GM19395 (cell line): ENCODE measurements around the gene LUC7L.
"Not testable (repeated sequence)": the region's sequence is repeated elsewhere in the genome, so short reads cannot be mapped to it uniquely, and the experiment has no call there.

Source experiments
- ATAC-seq: cut with Tn5 transposase; IDR thresholded peaks from one replicate; pipeline ENCODE4 v1.9.1; 2021; ENCODE audit warnings: mild to moderate bottlenecking, moderate library complexity; ENCODE audit not compliant: unreplicated experiment

Gene LUC7L

DNA sequence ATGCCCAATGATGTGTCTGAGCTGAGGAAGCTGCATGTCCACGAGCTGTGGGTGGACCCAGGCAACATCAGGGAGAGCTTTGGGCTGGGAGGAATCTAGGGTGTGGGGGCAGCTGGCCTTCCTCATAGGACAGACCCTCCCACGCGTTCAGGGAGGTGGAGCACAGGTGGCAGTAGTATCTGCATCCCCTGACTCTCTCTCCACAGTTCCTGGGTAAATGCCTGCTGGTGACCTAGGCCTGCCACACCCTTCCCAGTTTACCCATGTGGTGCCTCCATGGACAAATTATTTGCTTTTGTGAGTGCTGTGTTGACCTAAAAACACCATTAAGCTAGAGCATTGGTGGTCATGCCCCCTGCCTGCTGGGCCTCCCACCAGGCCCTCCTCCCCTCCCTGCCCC lies 60.2 kb downstream of the LUC7L start:
- no peak for ATAC-seq

GRCh38 chr16:168424-168823 lies 60.8 kb downstream of the LUC7L start:
- no peak for ATAC-seq

DNA sequence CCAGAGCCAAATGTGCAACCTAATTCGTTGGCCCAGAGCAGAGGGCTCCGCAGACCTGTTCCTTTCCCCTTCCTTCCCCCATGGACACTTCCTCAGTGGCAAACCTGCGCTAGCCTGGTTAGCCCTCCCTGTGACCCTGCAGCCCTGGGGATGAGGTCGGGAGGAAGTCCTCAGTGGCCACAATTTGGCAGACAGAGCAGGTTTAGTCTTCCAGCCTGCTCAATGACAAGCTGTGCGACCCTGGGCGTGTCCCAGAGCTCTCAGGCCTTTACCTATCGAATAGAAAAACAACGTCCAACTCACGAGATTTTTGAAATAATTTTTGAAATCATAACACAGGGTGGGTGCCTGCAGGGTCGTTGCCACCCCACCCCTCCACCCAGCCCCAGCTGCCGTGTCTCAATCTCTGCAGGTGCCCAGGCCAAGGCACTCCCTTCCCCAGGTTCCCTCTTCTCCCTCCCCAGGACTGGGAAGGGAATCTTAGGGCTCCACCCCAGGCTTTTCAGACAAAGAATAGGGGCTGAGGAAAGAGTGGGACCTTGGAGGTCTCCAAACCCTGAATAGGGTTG lies 62.0 kb downstream of the LUC7L start:
- no peak for ATAC-seq

DNA sequence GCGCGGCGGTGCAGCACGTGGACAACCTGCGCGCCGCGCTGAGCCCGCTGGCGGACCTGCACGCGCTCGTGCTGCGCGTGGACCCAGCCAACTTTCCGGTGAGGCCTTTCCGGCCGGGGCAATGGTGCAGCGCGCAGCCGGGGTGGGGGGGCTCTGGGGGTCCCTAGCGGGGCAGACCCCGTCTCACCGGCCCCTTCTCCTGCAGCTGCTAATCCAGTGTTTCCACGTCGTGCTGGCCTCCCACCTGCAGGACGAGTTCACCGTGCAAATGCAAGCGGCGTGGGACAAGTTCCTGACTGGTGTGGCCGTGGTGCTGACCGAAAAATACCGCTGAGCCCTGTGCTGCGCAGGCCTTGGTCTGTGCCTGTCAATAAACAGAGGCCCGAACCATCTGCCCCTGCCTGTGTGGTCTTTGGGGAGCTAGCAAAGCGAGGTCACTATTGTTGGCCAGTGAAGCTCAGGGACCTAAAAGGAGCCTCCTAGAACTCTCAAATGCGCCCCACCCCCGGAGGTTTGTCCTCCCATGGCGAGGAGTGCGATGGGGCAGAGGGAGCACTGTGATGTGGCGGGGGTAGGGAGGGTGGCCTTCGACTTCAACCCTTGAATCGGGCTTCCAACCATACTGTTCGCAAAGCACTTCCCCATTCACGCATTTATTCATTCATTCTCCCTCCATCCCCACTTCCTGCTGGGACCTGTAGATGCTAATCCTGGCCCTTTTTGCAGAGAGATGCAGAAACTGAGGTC lies 62.7 kb downstream of the LUC7L start:
- ATAC-seq, result no peak

- no peak for ATAC-seq
Observed at GRCh38 chr16:165539-166374, 63.5 kb downstream of the LUC7L start, which contains the start of gene HBM. HBM (plus strand) TSS chr16:165978; CDS start chr16:165998, 20 bp downstream.

DNA sequence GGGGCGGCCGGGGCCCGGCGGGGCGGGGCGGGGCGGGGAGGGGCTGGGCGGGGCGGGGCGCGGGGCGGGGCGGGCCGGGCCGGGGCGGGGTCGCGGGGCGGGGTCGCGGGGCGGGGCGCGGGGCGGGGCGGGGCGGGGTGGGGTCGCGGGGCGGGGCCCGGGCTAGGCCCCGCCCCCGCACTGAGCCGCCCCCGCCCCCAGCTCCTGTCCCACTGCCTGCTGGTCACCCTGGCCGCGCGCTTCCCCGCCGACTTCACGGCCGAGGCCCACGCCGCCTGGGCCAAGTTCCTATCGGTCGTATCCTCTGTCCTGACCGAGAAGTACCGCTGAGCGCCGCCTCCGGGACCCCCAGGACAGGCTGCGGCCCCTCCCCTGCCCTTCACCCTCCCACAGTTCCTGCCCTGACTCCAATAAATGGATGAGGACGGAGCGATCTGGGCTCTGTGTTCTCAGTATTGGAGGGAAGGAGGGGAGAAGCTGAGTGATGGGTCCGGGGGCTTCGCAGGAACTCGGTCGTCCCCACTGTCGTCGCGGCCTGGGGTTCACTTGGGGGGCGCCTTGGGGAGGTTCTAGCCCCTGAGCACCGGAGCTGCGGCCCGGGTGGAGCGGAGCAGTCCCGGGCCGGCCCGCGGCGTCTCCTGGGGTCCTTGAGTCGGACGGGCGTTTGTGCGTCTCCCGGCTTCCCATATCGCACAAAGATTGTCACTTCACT lies 64.3 kb downstream of the LUC7L start:
- ATAC-seq, result no peak

GRCh38 chr16:164134-164823 lies 65.0 kb downstream of the LUC7L start:
- ATAC-seq, result not testable (repeated sequence)

- ATAC-seq, result not testable (repeated sequence)
Observed at GRCh38 chr16:163696-164095, 65.6 kb downstream of the LUC7L start.

DNA sequence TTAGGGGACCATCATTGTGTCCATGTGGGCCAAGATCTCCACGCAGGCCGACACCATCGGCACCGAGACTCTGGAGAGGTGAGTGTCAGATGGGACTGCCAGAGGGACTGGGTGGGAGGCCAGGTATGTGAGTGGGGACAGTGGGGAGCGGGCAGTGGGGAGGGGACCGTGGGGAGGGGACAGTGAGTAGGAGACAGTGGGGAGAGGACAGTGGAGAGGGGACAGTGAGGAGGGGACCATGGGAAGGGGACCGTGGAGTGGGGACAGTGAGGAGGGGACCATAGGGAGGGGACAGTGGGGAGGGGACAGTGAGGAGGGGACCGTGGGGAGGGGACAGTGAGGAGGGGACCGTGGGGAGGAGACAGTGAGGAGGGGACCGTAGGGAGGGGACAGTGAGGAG lies 66.1 kb downstream of the LUC7L start:
- ATAC-seq, result not testable (repeated sequence)

DNA sequence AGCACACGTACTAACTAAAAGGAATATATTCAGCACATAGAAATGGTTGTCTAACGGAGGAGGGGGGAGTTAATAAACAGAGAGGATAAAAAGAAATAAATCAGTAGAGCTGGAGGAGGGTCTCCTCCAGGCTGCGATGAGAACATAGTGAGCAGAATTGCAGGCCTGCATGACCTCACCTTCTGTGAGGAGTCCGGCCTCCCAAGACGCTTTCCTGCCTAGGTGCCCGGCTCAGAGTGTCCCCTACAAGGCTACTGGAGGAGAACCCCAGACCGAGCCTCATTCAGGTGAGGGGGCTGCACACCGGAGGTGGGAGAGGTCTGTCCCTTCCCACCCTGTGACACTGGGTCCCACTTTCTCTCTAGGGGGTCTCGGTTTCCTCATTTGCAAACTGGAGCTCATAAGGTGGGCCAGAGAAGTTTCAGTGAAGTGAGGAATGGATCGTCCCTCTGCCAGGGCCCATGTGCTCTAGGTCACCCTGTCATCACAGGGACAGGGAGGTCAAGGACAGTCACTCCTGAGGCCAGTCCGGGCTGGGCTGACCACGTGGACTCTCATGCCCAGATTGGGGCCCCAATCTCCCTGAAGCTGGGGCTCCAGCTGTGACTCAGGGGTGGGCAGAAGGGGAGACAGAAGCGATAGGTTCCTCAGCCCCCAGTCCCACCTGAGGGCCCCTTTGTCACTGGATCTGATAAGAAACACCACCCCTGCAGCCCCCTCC lies 66.8 kb downstream of the LUC7L start:
- no peak for ATAC-seq

DNA sequence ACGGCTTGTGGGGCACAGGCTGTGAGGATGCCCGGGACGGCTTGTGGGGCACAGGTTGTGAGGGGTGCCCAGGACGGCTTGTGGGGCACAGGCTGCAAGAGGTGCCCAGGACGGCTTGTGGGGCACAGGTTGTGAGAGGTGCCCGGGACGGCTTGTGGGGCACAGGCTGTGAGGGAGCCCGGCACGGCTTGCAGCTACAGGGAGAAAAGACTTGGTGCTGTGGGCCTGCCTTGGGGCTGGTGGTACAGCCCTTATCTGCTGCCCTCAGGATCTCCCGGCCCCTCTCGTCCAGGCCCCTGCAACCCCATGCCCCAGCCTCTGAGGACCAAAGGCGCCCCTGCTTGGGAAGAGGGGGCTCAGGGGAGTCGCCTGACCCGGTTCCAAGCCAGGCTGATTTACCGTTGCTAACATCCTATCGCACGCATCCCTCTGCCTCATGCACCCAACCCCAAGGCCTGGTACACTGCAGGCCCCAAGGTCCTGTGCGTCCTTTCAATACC lies 68.5 kb downstream of the LUC7L start:
- ATAC-seq, result no peak

DNA sequence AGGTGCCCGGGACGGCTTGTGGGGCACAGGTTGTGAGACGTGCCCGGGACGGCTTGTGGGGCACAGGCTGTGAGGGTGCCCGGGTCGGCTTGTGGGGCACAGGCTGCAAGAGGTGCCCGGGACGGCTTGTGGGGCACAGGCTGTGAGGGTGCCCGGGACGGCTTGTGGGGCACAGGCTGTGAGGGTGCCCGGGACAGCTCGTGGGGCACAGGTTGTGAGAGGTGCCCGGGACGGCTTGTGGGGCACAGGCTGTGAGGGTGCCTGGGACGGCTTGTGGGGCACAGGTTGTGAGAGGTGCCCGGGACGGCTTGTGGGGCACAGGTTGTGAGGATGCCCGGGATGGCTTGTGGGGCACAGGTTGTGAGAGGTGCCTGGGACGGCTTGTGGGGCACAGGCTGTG lies 69.0 kb downstream of the LUC7L start:
- not testable (repeated sequence) for ATAC-seq

DNA sequence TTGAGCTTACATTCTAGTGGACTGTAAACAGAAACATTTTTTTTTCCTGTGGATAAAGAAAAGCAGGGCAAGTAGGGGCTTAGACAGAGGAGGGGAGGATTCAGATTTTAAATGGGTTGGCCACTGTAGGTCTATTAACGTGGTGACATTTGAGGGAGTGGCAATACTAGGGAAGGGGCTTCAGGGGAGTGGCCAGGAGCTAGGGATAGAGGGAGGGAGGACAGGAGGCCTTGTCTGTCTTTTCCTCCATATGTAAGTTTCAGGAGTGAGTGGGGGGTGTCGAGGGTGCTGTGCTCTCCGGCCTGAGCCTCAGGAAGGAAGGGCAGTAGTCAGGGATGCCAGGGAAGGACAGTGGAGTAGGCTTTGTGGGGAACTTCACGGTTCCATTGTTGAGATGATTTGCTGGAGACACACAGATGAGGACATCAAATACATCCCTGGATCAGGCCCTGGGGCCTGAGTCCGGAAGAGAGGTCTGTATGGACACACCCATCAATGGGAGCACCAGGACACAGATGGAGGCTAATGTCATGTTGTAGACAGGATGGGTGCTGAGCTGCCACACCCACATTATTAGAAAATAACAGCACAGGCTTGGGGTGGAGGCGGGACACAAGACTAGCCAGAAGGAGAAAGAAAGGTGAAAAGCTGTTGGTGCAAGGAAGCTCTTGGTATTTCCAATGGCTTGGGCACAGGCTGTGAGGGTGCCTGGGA lies 70.0 kb downstream of the LUC7L start:
- ATAC-seq, result no peak

DNA sequence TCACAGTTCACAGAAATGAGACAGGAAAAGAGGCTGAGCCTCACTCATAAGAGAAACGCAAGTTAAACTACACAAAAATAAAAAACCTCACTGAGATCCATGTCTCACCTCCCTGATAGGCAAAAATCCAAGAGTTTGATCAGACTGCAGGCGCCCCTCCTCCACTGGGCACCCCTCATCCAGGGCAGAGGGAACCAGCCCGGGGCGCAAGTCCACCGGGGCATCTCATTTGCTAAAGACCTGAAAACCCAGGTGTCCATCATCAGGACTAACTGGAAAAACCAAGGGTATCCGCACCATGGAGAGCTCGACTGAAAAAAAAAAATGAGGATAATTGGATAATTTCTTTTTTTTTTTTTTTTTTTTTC lies 74.2 kb downstream of the LUC7L start:
- ATAC-seq, result no peak

- ATAC-seq, result no peak
Observed at GRCh38 chr16:154217-155030, 74.8 kb downstream of the LUC7L start.

DNA sequence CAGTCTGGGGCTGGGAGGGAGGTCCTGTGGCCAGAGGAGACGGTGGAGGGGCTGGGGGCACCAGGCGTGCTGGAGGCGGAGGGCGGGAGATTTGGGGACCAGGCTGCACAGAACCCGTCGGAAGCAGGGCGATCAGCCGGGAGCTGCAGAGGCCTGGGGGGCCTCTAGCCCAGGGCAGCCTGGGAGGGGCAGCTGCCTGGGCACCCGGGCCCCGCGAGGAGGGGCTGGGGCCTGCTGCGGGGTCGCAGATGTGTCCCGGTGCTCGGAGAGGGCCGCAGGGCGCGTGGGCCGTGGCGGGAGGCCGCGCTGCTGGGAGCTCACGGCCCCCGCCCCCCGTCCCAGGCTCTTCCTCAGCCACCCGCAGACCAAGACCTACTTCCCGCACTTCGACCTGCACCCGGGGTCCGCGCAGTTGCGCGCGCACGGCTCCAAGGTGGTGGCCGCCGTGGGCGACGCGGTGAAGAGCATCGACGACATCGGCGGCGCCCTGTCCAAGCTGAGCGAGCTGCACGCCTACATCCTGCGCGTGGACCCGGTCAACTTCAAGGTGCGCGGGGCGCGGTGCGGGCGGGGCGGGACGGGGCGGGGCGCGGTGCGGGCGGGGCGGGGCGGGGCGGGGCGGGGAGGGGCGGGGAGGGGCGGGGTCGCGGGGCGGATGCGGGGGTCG lies 75.6 kb downstream of the LUC7L start:
- not testable (repeated sequence) for ATAC-seq

DNA sequence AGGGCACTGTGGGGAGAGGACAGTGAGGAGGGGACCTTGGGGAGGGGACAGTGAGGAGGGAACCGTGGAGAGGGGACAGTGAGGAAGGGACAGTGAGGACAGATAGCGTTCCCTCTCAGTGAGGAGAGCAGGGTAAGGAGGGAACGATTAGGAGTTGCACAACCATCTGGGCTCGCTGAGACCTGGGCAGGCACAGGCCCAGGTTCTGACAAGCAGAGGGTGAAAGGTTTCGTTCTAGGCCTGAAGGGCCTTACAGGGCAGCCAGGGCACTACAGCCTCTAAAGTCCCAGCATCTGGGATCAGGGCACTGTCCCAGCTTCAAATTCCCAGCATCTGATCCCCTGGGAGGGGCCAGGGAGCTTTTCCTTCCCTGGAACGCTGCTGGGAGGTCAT lies 76.1 kb downstream of the LUC7L start:
- not testable (repeated sequence) for ATAC-seq
